Measurements from ENCODE around the gene NPDC1. TPM values are rescaled to one million over a fixed set of nuclear protein-coding genes. Genes with fewer than 3 reads are reported as not detected.

The NPDC1 gene
- total and polyA plus RNA-seq, 2 donors (not counting 1 experiment from before 2014, with no cell fraction given), result 0.17 to 0.19 TPM

- Mint-ChIP-seq H3K4me1 (peaks cover 26% of the 10 kb centered on the region), H3K4me3 (peak within 1 kb of the TSS; percentile 82), H3K27ac (peak within 1 kb of the TSS; percentile 81), H3K9me3 (ENCODE audit: insufficient read depth) (no peaks in the 10 kb centered on the region), H3K27me3 (peaks cover 3% of the 10 kb centered on the region)
- intact Hi-C loops (cut with micrococcal nuclease), result loop anchor here (1.0 to 5.0 kb wide), 3 partner anchors 16 to 130 kb away; partner anchors contain the start of genes FUT7, MAN1B1 and TPRN
- H2AFZ ChIP-seq (ENCODE audit: insufficient read depth, low read depth, low read length, poor library complexity, severe bottlenecking), result peak within 1 kb of the TSS; percentile 76
- H3K27ac ChIP-seq (ENCODE audit: low read length in 2 of 2), result no peak within 1 kb of the TSS
- H3K36me3 ChIP-seq (replicated peaks in 1 of 2; ENCODE audit: control extremely low read depth in 1 of 2, control insufficient read depth in 1 of 2, extremely low read depth in 1 of 2, insufficient read depth in 2 of 2, low read length in 1 of 2), result no peaks in the 10 kb centered on the region
- H3K4me1 ChIP-seq (ENCODE audit: control insufficient read depth in 2 of 2, insufficient read depth in 2 of 2, low read length in 2 of 2), result peaks cover 19 to 36% of the 10 kb centered on the region in 2 donors
- under 1% methylated on average over 58 of the region's 74 CpGs for WGBS (ENCODE audit: insufficient coverage)
- H3K4me2 ChIP-seq (replicated peaks; ENCODE audit: low read depth, low read length, poor library complexity, severe bottlenecking), result peak within 1 kb of the TSS; percentile 79
- ATAC-seq (ENCODE audit: low read depth) (peak; percentile 85), DNase-seq (peak; percentile 93)
- peak within 1 kb of the TSS in 4 of 5 experiments; percentile 36 to 47 (median 44) for H3K4me3 ChIP-seq (ENCODE audit: control extremely low read depth in 1 of 5, extremely low read depth in 1 of 5, insufficient read depth in 1 of 5, low read depth in 2 of 5, low read length in 4 of 5)
- peaks cover 0 to 7% (median 0%) of the 10 kb centered on the region in 3 donors for H3K9me3 ChIP-seq (ENCODE audit: control extremely low read depth in 1 of 3, control insufficient read depth in 2 of 3, insufficient read depth in 1 of 3, low read length in 2 of 3)
- POLR2A ChIA-PET, result interaction anchor here (0.6 to 2.4 kb wide), 7 partner anchors 16 to 157 kb away, joined by 3 to 19 read pairs (median 4); partner anchors contain the start of genes FUT7, MAN1B1 and RNF224
- H3K9ac ChIP-seq (ENCODE audit: low read length), result peak within 1 kb of the TSS; percentile 54
- CTCF ChIA-PET, result interaction anchor here (0.5 to 6.7 kb wide), 13 partner anchors 10 to 228 kb away, joined by 3 to 49 read pairs (median 4); partner anchors contain the start of genes ABCA2, AJM1, MAN1B1 and NPDC1
- TF ChIP-seq CTCF (IDR thresholded peaks at IDR 0.05) (no peak), EZH2 (IDR thresholded peaks at IDR 0.05; ENCODE audit: borderline replicate concordance, insufficient read depth, low read depth, low read length, poor library complexity, severe bottlenecking) (no peak)
- H3K79me2 ChIP-seq (ENCODE audit: control insufficient read depth, insufficient read depth, low read length), result no peaks in the 10 kb centered on the region
- peaks cover 0 to 15% (median 1%) of the 10 kb centered on the region in 4 experiments for H3K27me3 ChIP-seq (replicated peaks in 1 of 4; ENCODE audit: control extremely low read depth in 1 of 4, control insufficient read depth in 3 of 4, insufficient read depth in 4 of 4, low read length in 3 of 4)
- H4K20me1 ChIP-seq (ENCODE audit: control insufficient read depth, insufficient read depth, low read length, poor library complexity, severe bottlenecking), result peaks cover 8% of the 10 kb centered on the region
These were observed 24.4 kb upstream of the NPDC1 start, which contains the start of gene SAPCD2 for GRCh38 chr9:137070201-137070905. TSS of gene SAPCD2 (minus strand) at chr9:137070557. CDS start at chr9:137070460, 97 bp downstream.

All from B cell (primary cell).